HG03354 (cell line): Measurements from ENCODE around the gene IL1RL2.

Source experiments
- ATAC-seq: cut with Tn5 transposase; IDR thresholded peaks from one replicate; pipeline ENCODE4 v1.9.1; 2021; ENCODE audit warnings: mild to moderate bottlenecking; ENCODE audit not compliant: unreplicated experiment, poor library complexity, severe bottlenecking

The IL1RL2 gene

DNA sequence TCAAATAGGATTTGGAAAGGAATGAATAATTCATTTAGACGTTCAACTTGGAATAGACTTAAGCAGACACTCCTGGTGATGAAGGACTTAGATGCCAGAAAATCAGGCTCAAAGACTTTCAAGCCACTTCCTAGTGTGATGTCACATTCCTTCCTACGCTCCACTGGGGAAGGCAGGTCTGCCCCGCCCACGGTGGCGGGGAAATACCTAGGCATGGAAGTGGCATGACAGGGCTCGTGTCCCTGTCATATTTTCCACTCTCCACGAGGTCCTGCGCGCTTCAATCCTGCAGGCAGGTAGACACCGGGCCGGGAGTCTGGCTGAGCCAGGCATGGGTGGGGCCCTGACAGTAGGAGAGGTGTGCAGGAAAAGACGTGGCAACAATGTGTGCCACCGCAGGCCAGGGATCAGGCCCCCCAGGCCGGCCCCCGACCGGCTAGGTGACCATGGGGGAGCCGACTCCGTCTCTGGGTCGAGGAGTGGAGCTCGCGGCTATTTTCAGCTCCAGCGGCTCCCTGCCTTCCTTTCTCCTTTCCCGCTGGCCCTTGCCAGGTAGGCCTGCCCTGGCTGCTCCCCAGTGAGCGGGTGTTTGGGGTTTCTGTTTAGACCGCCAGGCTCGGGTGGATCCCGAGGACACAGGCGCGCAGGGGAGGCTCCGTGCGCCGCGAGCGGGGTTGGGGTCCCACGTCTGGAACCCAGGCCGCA lies at the start of gene IL1RL2:
IL1RL2 (plus strand) TSS at position 233 of the 705 bp plus-strand sequence. CDS start 845 bp downstream, outside the sequence.
- ATAC-seq = no peak

DNA sequence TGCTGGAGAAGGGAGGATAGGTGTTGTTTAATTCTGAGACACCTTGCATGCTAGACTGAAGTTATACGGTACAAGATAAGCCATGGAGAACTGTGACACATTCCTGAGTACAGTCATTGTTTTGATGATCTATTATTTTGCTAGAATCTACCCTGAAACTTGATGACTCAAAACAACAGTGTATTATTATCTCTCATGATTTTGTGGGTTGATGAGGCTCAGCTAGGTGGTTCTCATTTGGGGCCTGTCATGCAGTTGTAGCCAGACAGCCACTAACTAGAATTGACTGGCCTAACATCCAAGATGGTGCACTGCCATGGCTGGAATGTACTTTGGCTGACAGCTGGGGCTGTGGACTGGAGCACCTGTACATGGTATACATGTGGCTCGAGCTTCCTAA lies 49.7 kb upstream of the IL1RL2 start:
- no peak for ATAC-seq

DNA sequence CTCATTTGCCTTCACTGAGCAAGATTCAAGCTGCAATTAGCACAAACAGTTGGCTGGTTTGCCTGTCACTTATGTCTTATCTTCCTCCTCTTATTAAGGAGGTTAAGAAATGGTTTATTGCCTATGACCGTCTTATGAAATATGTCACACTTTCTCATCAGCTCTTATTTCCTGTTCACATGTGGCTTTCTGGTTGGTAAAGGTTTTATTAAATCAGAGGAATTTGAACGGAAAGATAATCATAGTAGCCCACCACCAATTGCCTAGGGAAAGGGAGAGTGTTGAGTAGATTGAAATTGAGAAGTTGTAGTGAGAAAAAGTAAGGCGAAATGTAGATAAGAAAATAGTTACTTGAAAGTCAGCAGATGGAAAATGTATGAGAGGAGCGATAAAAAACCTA lies 48.5 kb upstream of the IL1RL2 start:
- no peak for ATAC-seq

DNA sequence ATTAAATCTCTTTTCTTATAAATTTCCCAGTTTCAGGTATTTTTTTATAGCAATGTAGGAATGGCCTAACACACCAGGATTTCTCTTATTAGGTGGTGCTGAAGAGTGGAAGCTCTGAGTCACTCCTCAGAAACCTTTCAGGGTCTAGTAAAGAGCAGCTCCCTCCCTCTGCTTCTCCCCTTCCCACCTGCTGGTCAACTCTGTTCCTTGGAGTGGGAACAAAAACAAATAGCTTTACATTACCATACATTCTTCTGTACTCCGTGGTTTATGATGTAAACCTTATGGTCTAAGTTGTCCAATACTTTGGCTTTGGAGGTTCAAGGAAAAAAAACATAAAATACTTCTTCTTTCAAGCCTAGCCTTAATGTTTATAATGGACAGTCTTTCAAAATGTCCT lies 47.0 kb upstream of the IL1RL2 start:
- no peak for ATAC-seq

DNA sequence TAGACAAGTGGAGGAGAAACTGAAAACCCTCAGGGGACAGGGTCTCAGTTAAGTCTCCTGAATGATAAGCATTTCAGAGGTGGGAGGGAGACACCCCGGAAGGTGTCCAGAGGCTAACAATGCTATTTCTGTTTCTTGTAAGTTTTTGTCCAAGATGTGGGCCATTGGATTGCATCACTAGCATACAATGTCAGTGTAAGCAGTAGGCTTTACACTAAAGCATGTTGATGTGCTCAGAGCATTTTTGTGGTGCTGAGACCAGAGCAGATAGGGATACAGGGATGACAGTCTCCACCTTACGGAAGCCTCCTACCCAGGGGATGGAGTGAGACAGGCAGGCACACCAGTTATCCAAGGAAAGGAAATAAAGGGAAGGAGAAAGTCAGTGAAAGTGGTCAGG lies 46.4 kb upstream of the IL1RL2 start:
- ATAC-seq = no peak

DNA sequence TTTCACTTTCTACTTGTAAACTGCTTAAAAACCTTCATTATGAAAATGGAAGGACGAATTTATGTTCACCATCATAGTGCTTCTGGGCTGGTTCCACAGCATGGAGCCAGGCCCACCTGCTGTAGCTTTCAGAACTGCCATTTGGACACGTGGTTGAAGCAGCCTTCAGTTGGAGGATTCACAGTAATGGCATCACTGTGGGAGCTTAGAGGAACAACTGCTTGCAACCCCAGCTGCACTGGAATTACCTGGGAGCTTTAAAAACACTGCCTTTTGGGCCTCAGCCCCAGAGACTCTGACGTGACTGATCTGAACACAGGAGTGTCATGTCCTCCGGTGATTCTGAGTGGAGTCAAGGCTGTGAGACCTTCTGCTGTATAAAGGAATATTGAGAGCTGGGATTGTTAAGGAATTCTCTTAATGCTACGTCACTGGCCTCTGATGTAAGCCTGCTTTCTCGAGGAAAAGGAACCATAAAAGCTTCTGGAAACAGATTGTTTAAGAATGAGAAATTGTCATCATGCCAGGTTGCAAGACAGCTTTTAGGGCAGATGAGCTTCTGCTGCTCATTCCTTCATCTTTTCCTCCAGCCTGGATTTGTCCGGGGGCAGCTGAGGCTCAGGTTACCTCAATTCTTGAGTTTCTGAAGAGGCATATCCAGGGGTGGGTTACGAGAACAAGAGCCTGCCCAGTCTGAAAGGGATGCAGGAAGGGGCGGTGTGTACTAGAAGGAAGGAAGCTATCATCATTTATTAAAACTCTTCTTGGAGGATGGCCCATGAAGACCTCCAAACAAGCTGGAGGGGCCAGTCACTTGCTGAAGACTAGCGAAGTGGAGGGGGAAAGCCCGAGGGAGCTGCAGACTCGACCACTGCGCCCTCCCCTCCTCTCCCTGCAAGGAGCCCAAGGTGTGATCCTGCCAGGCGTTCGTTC lies 45.5 kb upstream of the IL1RL2 start:
- ATAC-seq = no peak

GRCh38 chr2:102141970-102142828 lies 44.6 kb upstream of the IL1RL2 start, which contains the start of gene IL1R1:
Gene IL1R1 (plus strand): TSS chr2:102142746. CDS start chr2:102157725, 14,979 bp downstream.
- no peak for ATAC-seq

DNA sequence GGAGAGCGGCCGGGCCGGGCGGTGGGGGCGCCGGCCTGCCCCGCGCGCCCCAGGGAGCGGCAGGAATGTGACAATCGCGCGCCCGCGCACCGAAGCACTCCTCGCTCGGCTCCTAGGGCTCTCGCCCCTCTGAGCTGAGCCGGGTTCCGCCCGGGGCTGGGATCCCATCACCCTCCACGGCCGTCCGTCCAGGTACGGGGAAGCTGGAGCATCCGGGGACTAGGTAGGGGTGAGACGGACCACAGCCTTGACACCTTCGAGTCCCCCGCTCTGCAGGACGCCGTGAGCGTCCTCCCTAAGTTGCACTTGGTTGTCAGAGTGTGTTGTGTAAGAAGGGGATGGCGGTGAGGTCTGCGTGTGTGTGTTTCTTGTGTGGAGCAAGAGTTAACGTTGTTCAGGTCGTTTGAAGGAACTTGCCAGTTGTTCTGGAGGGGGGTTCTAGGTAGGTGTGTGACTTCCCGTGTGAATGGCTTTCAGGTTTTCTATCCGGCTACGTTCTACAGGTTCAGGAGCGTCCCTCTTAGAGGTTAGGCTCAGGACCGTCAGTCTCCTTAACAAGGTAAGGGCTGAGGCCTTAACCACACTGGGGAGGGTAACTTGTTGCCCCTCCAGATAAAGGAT lies 43.9 kb upstream of the IL1RL2 start:
- ATAC-seq = no peak

GRCh38 chr2:102143450-102143985 lies 43.3 kb upstream of the IL1RL2 start:
- ATAC-seq = no peak

- no peak for ATAC-seq
Measured at GRCh38 chr2:102144128-102144527, 42.7 kb upstream of the IL1RL2 start.

GRCh38 chr2:102145107-102145506 lies 41.7 kb upstream of the IL1RL2 start:
- ATAC-seq = no peak

GRCh38 chr2:102145934-102146333 lies 40.9 kb upstream of the IL1RL2 start:
- ATAC-seq = no peak

GRCh38 chr2:102147935-102148334 lies 38.9 kb upstream of the IL1RL2 start:
- no peak for ATAC-seq

DNA sequence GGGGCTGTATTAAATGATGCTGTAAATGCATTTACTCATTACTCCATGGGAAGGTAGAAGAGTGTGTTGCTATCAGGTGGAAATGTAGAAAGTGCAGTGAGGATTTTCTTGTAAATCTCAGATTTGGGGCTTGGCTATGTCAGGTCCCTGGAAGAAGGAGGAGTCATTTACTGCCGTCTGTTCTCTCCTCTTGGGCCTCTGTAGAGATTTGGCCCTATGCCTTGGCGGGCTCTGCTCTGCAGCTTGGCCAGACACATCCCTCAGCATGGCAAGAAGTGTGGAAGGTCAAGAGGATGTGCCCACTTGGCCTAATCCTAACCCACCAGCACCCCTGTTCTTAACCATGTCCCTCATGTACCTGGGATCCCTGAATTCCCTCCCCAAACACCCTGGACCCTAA lies 37.6 kb upstream of the IL1RL2 start:
- no peak for ATAC-seq

GRCh38 chr2:102149644-102150455 lies 37.0 kb upstream of the IL1RL2 start:
- no peak for ATAC-seq

DNA sequence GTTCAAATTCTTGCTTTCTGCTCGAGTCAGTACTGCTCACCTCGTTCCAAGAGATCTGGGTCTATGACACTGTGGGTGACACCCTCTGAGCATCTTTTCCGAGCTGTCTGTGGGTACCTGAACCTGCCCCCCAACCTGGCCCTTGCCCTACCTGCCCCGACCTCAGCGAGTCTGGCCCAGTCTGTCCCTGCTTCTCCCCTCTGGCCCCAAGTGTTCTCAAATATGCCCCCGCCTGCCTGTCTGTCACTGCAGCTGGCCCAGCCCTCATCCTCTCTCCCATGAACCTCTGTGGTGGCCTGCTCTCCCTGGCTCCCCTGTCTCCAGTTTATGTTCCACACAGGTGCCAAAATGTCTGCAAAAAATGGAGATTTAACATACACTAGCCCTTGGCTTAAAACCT lies 32.5 kb upstream of the IL1RL2 start:
- ATAC-seq = no peak

- ATAC-seq = no peak
Measured at GRCh38 chr2:102154946-102155702, 31.7 kb upstream of the IL1RL2 start.
